Keratinocyte (primary cell): ENCODE results near the gene PSG2.
"Not testable (repeated sequence)": the region's sequence is repeated elsewhere in the genome, so short reads cannot be mapped to it uniquely, and the experiment has no call there.

Source experiments
- CTCF ChIP-seq, 3 experiments: IDR thresholded peaks in 1 of 3; conservative IDR thresholded peaks in 1 of 3; optimal IDR thresholded peaks in 1 of 3; 2 replicates in 2 of 3; 3 replicates in 1 of 3; pipeline versions ENCODE3 to v1.5.1; 2011; ENCODE audit warnings: low read length in 3 of 3, mild to moderate bottlenecking in 3 of 3, moderate library complexity in 2 of 3, control low read depth in 1 of 3, inconsistent platforms in 1 of 3; ENCODE audit not compliant: insufficient read depth in 2 of 3; ENCODE audit errors: extremely low read depth in 1 of 3
- EZH2 ChIP-seq: IDR thresholded peaks from one replicate; pipeline ENCODE4 v1.6.1; 2012; ENCODE audit warnings: inconsistent platforms, mild to moderate bottlenecking, low read length, moderate library complexity

- peak; percentile 26 to 47 (median 42) for TF ChIP-seq CTCF (optimal IDR thresholded peaks at IDR 0.05 in 1 of 3, IDR thresholded peaks at IDR 0.05 in 1 of 3, conservative IDR thresholded peaks at IDR 0.05 in 1 of 3; ENCODE audit: extremely low read depth in 1 of 3, insufficient read depth in 2 of 3, low read length in 3 of 3)
- not testable (repeated sequence) for TF ChIP-seq EZH2
These were observed 50.9 kb downstream of the PSG2 start for GRCh38 chr19:43031645-43032044.
